Measurements from ENCODE around the gene RASA3.

DNA sequence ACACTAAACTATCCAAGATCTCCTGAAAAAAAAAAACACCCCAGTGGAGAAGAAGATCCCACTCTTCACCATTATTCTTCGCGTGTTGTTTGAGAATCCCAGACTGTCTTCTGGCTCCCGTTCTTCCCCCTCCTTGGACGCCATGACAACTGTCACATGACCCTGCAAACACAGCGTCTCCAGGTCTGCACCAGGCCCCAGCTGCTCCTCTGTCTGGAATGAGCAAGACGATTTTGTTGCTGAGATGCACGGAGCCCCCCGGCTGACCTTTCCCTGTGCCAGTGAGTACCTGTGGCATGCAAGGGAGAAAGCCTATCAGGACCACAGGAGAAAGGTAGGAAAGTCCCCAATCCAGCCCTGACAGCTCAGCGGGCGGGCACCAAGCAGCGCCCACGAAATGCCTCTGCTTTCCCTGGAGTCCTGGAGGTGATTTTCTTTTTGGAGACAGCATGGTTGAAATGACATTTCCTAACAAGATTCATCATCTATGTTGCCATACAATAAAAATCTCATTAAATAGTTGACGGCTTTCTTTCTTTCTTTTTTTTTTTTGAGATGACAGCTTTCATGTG is 46.8 kb upstream of the RASA3 start, which contains the start of gene CFAP97D2:
- no peak for TF ChIP-seq POLR2AphosphoS5 (IDR thresholded peaks at IDR 0.05; ENCODE audit: low read depth, low read length)
- TF ChIP-seq, protein P1, sequence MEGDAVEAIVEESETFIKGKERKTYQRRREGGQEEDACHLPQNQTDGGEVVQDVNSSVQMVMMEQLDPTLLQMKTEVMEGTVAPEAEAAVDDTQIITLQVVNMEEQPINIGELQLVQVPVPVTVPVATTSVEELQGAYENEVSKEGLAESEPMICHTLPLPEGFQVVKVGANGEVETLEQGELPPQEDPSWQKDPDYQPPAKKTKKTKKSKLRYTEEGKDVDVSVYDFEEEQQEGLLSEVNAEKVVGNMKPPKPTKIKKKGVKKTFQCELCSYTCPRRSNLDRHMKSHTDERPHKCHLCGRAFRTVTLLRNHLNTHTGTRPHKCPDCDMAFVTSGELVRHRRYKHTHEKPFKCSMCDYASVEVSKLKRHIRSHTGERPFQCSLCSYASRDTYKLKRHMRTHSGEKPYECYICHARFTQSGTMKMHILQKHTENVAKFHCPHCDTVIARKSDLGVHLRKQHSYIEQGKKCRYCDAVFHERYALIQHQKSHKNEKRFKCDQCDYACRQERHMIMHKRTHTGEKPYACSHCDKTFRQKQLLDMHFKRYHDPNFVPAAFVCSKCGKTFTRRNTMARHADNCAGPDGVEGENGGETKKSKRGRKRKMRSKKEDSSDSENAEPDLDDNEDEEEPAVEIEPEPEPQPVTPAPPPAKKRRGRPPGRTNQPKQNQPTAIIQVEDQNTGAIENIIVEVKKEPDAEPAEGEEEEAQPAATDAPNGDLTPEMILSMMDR (IDR thresholded peaks at IDR 0.05 in 2 of 3, conservative IDR thresholded peaks at IDR 0.05 in 1 of 3; ENCODE audit: borderline replicate concordance in 1 of 3, insufficient read depth in 1 of 3, low read depth in 2 of 3, low read length in 2 of 3) = no peak
- no peak for TF ChIP-seq YY1 (IDR thresholded peaks at IDR 0.05; ENCODE audit: extremely low read depth, insufficient replicate concordance, low read depth, low read length)

Data from HCT116 (cell line).